A673 (cell line): ENCODE measurements around the gene ZDHHC11B. TPM values are rescaled to one million over a fixed set of nuclear protein-coding genes. Genes with fewer than 3 reads are reported as not detected.
"Not testable (repeated sequence)": the region's sequence is repeated elsewhere in the genome, so short reads cannot be mapped to it uniquely, and the experiment has no call there.

Experiments
- BruUV-seq: library from RNA; stranded (reverse); fragments of 400-500 nt; replicated peaks from 2 replicates; lab custom pipeline; 2021; lab: Mats Ljungman, UMichigan
- CTCF ChIA-PET: fragments of 300-600 bp; sonication (Branson Sonifier 250); formaldehyde crosslinking; loops from one replicate; lab custom pipeline; 2022; ENCODE audit warnings: antibody characterized with exemption; lab: Charles Lee
- POLR2A ChIA-PET: fragments of 300-600 bp; sonication (Branson Sonifier 250); formaldehyde crosslinking; loops from one replicate; lab custom pipeline; 2022; ENCODE audit warnings: antibody characterized with exemption; ENCODE audit not compliant: low non-redundant PET; lab: Charles Lee
- DNase-seq: peaks from one replicate; pipeline ENCODE4 v3.0.0-alpha.2; 2015; ENCODE audit warnings: low spot score
- H3K27ac ChIP-seq: fragments of 200-600 bp; sonication (generic); 2 replicates; pipeline ENCODE4 v1.5.1; 2016; ENCODE audit warnings: mixed run types, low read depth, mild to moderate bottlenecking, mixed read lengths, antibody characterized with exemption, low read length; ENCODE audit not compliant: poor library complexity, severe bottlenecking
- H3K27me3 ChIP-seq: fragments of 200-600 bp; sonication (generic); replicated peaks from 2 replicates; pipeline ENCODE4 v1.6.1; 2017; ENCODE audit warnings: mixed run types, low read depth, mild to moderate bottlenecking, mixed read lengths, antibody characterized with exemption, low read length; ENCODE audit not compliant: insufficient read depth, poor library complexity
- H3K36me3 ChIP-seq: fragments of 200-600 bp; sonication (generic); 2 replicates; pipeline ENCODE4 v1.6.1; 2016; ENCODE audit warnings: mixed run types, mild to moderate bottlenecking, mixed read lengths, antibody characterized with exemption, low read length; ENCODE audit not compliant: insufficient read depth, poor library complexity, severe bottlenecking
- H3K4me1 ChIP-seq: fragments of 200-600 bp; sonication (generic); 2 replicates; pipeline ENCODE4 v1.6.1; 2017; ENCODE audit warnings: mixed run types, mild to moderate bottlenecking, mixed read lengths, antibody characterized with exemption, low read length; ENCODE audit not compliant: insufficient read depth, poor library complexity, severe bottlenecking
- H3K4me3 ChIP-seq: fragments of 200-600 bp; sonication (generic); 2 replicates; pipeline ENCODE4 v1.5.1; 2016; ENCODE audit warnings: low read depth, mixed run types, mild to moderate bottlenecking, mixed read lengths, low read length; ENCODE audit not compliant: poor library complexity, severe bottlenecking
- H3K9me3 ChIP-seq: fragments of 200-600 bp; sonication (generic); 2 replicates; pipeline ENCODE4 v1.6.1; 2016; ENCODE audit warnings: mixed run types, low read depth, mild to moderate bottlenecking, mixed read lengths, antibody characterized with exemption, low read length; ENCODE audit not compliant: poor library complexity, severe bottlenecking
- CTCF ChIP-seq: fragments of 300-800, 200-600 bp; sonication (generic); conservative IDR thresholded peaks from 2 replicates; pipeline ENCODE4 v1.5.1; 2017; ENCODE audit warnings: low read depth, mild to moderate bottlenecking, antibody characterized with exemption, low read length, moderate library complexity, mixed read lengths
- EZH2 ChIP-seq: fragments of 200-600 bp; sonication (generic); IDR thresholded peaks from 2 replicates; pipeline ENCODE4 v1.6.1; 2017; ENCODE audit warnings: borderline replicate concordance, low read depth, mild to moderate bottlenecking, mixed read lengths, antibody characterized with exemption, low read length; ENCODE audit not compliant: poor library complexity, severe bottlenecking
- intact Hi-C: fragments of 100-400 bp; cut with micrococcal nuclease; formaldehyde crosslinking; loops from one replicate; pipeline ENCODE4 v1.10.0; 2022; ENCODE audit not compliant: unreplicated experiment
- total RNA-seq: library from RNA; stranded (reverse); gene quantifications from 2 replicates; pipeline ENCODE4 v1.2.3, GENCODE V29; 2021

Gene ZDHHC11B
- total RNA-seq, 1 experiment from 2014 or later, result 1.3 TPM

- Histone ChIP-seq H3K27ac (no peak overlapping the region), H3K4me3 (no peak overlapping the region), H3K27me3 (no peaks in the 10 kb centered on the region), H3K36me3 (no peaks in the 10 kb centered on the region), H3K4me1 (no peaks in the 10 kb centered on the region), H3K9me3 (no peaks in the 10 kb centered on the region)
- BruUV-seq, result no TSS peak
- intact Hi-C loops, result no loop called here
- ChIA-PET POLR2A (no interaction called here), CTCF (no interaction called here)
- no peak for DNase-seq
- TF ChIP-seq CTCF (no peak), EZH2 (no peak)
These were observed 16.9 kb upstream of the ZDHHC11B start for GRCh38 chr5:801472-801871.

- CTCF ChIA-PET, H3K4me3 ChIP-seq, H3K27me3 ChIP-seq, H3K36me3 ChIP-seq, H3K4me1 ChIP-seq, H3K27ac ChIP-seq, intact Hi-C loops, H3K9me3 ChIP-seq, BruUV-seq, POLR2A ChIA-PET, DNase-seq: not testable (repeated sequence)
These were observed 16.5 kb upstream of the ZDHHC11B start for GRCh38 chr5:801055-801454.

- H3K4me1 ChIP-seq, BruUV-seq, intact Hi-C loops, H3K9me3 ChIP-seq, CTCF ChIA-PET, H3K27me3 ChIP-seq, H3K27ac ChIP-seq, H3K4me3 ChIP-seq, DNase-seq, H3K36me3 ChIP-seq, POLR2A ChIA-PET: not testable (repeated sequence)
These were observed 14.1 kb upstream of the ZDHHC11B start for GRCh38 chr5:798505-799138.

- H3K27me3 ChIP-seq, POLR2A ChIA-PET, BruUV-seq, CTCF ChIA-PET, H3K4me3 ChIP-seq, H3K27ac ChIP-seq, intact Hi-C loops, H3K36me3 ChIP-seq, H3K4me1 ChIP-seq, DNase-seq, H3K9me3 ChIP-seq: not testable (repeated sequence)
These were observed 13.5 kb upstream of the ZDHHC11B start for GRCh38 chr5:797986-798385.

DNA sequence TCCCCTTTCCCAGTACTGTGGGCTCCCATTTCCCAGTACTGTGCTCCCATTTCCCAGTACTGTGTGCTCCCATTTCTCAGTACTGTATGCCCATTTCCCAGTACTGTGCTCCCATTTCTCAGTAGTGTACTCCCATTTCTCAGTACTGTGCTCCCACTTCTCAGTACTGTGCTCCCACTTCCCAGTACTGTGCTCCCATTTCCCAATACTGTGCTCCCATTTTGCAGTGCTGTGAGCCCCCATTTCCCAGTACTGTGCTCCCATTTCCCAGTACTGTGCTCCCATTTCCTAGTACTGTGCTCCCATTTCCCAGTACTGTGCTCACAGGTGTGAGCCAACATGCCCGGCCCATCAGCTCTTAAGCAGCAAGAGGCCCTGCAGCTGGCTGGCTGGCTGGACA, 11.3 kb upstream of the ZDHHC11B start:
- H3K27ac ChIP-seq, H3K9me3 ChIP-seq, H3K4me3 ChIP-seq, H3K36me3 ChIP-seq, H3K27me3 ChIP-seq, intact Hi-C loops, DNase-seq, CTCF ChIA-PET, H3K4me1 ChIP-seq, POLR2A ChIA-PET, BruUV-seq: not testable (repeated sequence)

DNA sequence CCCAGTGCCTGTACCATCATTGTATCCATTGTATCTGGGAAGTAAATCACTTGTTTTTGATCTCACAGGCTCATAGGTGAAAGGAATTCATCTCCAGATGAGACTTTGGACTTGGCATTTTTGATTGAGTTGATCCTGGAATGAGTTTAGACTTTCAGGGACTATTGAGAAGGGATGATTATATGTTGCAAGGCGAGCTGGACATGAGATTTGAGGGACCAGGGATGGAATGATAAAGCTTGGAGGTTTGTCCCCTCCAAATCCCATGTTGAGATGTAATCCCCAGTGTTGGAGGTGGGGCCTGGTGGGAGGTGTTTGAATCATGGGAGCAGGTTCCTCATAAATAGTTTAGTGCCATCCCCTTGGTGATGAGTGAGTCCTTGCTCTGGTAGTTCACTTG, 10.4 kb upstream of the ZDHHC11B start:
- BruUV-seq, H3K27me3 ChIP-seq, H3K9me3 ChIP-seq, DNase-seq, CTCF ChIA-PET, H3K4me3 ChIP-seq, H3K36me3 ChIP-seq, H3K4me1 ChIP-seq, POLR2A ChIA-PET, H3K27ac ChIP-seq: not testable (repeated sequence)
- intact Hi-C loops, result loop anchor here (5.0 kb wide), 1 partner anchor 78 kb away; no protein-coding TSS in a partner anchor

DNA sequence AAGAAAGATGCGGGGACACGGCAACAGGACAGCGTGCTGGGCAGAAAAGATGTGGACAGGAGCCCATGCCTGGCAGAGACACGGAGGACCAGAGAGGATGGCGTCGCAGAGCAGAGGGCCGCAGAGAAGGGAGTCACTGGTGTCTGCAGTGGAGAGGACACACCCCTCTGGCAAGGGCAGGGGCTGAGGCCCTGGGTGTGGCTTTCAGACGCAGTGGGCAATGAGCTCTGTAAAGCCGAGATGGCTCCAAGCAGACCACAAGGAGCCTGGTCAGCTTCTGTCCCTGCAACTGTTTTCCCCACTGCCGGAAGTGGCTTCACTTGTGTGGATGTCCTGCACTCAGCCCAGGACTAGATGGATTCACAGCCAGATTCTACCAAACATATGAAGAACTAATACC, 4.2 kb upstream of the ZDHHC11B start:
- H3K36me3 ChIP-seq, H3K27ac ChIP-seq, POLR2A ChIA-PET, CTCF ChIA-PET, DNase-seq, H3K4me3 ChIP-seq, H3K4me1 ChIP-seq, H3K9me3 ChIP-seq, BruUV-seq: not testable (repeated sequence)
- intact Hi-C loops, result loop anchor here (2.0 kb wide), 1 partner anchor 90 kb away; no protein-coding TSS in a partner anchor
- peaks cover 13% of the 10 kb centered on the region for H3K27me3 ChIP-seq
